H9 (cell line): ENCODE measurements around the gene SCYL3. TPM values are rescaled to one million over a fixed set of nuclear protein-coding genes. Genes with fewer than 3 reads are reported as not detected.
A peak's percentile ranks its signal among the peaks of the same experiment; 100 is the strongest.

Source experiments
- DNase-seq: peaks from one replicate; pipeline ENCODE4 v3.0.0-alpha.2; 2017
- H2AFZ ChIP-seq: one replicate; pipeline ENCODE4 v1.6.1; 2013; ENCODE audit warnings: mild to moderate bottlenecking, low read length, control low read depth, moderate library complexity
- H2AK5ac ChIP-seq: 2 replicates; pipeline ENCODE4 v1.6.1; 2013; ENCODE audit warnings: low read length, control low read depth, mixed read lengths; ENCODE audit not compliant: insufficient read length
- H2BK120ac ChIP-seq: one replicate; pipeline ENCODE4 v1.6.1; 2013; ENCODE audit warnings: low read depth, mild to moderate bottlenecking, low read length, control low read depth, inconsistent platforms; ENCODE audit not compliant: poor library complexity, severe bottlenecking
- H2BK12ac ChIP-seq: 2 replicates; pipeline ENCODE4 v1.6.1; 2013; ENCODE audit warnings: low read length, control low read depth, mixed read lengths, low read depth; ENCODE audit not compliant: insufficient read length
- H2BK15ac ChIP-seq: 2 replicates; pipeline ENCODE4 v1.6.1; 2013; ENCODE audit warnings: low read depth, low read length, control low read depth
- H2BK20ac ChIP-seq: one replicate; pipeline ENCODE4 v1.6.1; 2013; ENCODE audit warnings: low read depth, mild to moderate bottlenecking, low read length, control low read depth, inconsistent platforms; ENCODE audit not compliant: poor library complexity, severe bottlenecking
- H2BK5ac ChIP-seq: 2 replicates; pipeline ENCODE4 v1.6.1; 2013; ENCODE audit warnings: low read length, control low read depth, mixed read lengths; ENCODE audit not compliant: insufficient read length
- H3K14ac ChIP-seq: 2 replicates; pipeline ENCODE4 v1.6.1; 2013; ENCODE audit warnings: low read length, control low read depth; ENCODE audit not compliant: insufficient read depth
- H3K18ac ChIP-seq: 2 replicates; pipeline ENCODE4 v1.6.1; 2013; ENCODE audit warnings: low read depth, mild to moderate bottlenecking, mixed read lengths, low read length, control low read depth; ENCODE audit not compliant: insufficient read length
- H3K23ac ChIP-seq: 2 replicates; pipeline ENCODE4 v1.6.1; 2013; ENCODE audit warnings: low read length, control low read depth, mixed read lengths, low read depth; ENCODE audit not compliant: insufficient read length
- H3K23me2 ChIP-seq: 2 replicates; pipeline ENCODE4 v1.6.1; 2013; ENCODE audit warnings: low read depth, mild to moderate bottlenecking, mixed read lengths, low read length, control low read depth; ENCODE audit not compliant: insufficient read length, poor library complexity, severe bottlenecking
- H3K27ac ChIP-seq: 2 replicates; pipeline ENCODE4 v1.5.1; 2013; ENCODE audit warnings: low read length, control low read depth, mixed read lengths, low read depth; ENCODE audit not compliant: insufficient read length
- H3K27me3 ChIP-seq: 2 replicates; pipeline ENCODE4 v1.6.1; 2013; ENCODE audit warnings: low read length, control low read depth, inconsistent platforms; ENCODE audit not compliant: insufficient read depth
- H3K4ac ChIP-seq: 2 replicates; pipeline ENCODE4 v1.6.1; 2013; ENCODE audit warnings: low read depth, mild to moderate bottlenecking, control low read depth, inconsistent platforms, low read length, moderate library complexity
- H3K4me1 ChIP-seq: 2 replicates; pipeline ENCODE4 v1.6.1; 2013; ENCODE audit warnings: low read length, control low read depth, inconsistent platforms; ENCODE audit not compliant: insufficient read depth
- H3K4me2 ChIP-seq: 2 replicates; pipeline ENCODE4 v1.6.1; 2013; ENCODE audit warnings: low read length, control low read depth, mixed read lengths; ENCODE audit not compliant: insufficient read length, insufficient read depth
- H3K56ac ChIP-seq: 2 replicates; pipeline ENCODE4 v1.6.1; 2013; ENCODE audit warnings: low read depth, mild to moderate bottlenecking, mixed read lengths, low read length, control low read depth; ENCODE audit not compliant: insufficient read length
- H3K79me1 ChIP-seq: 2 replicates; pipeline ENCODE4 v1.6.1; 2013; ENCODE audit warnings: low read depth, mild to moderate bottlenecking, moderate library complexity, low read length, control low read depth, inconsistent platforms; ENCODE audit not compliant: insufficient read depth, poor library complexity, severe bottlenecking
- H3K79me2 ChIP-seq: 2 replicates; pipeline ENCODE4 v1.6.1; 2013; ENCODE audit warnings: low read length, control low read depth, inconsistent platforms; ENCODE audit not compliant: insufficient read depth
- H3K9ac ChIP-seq: 2 replicates; pipeline ENCODE4 v1.6.1; 2013; ENCODE audit warnings: low read length, control low read depth, mixed read lengths; ENCODE audit not compliant: insufficient read length; ENCODE audit errors: extremely low read depth
- H3K9me3 ChIP-seq: one replicate; pipeline ENCODE4 v1.6.1; 2013; ENCODE audit warnings: low read depth, low read length, inconsistent platforms; ENCODE audit not compliant: control insufficient read depth
- H3T11ph ChIP-seq: one replicate; pipeline ENCODE4 v1.6.1; 2013; ENCODE audit warnings: mild to moderate bottlenecking, low read length, control low read depth, inconsistent platforms
- H4K20me1 ChIP-seq: one replicate; pipeline ENCODE4 v1.6.1; 2013; ENCODE audit not compliant: control insufficient read depth, insufficient read length, insufficient read depth
- H4K5ac ChIP-seq: 2 replicates; pipeline ENCODE4 v1.6.1; 2013; ENCODE audit warnings: low read depth, mild to moderate bottlenecking, mixed read lengths, low read length, control low read depth; ENCODE audit not compliant: insufficient read length
- H4K8ac ChIP-seq: replicated peaks from 2 replicates; pipeline ENCODE4 v1.6.1; 2013; ENCODE audit warnings: low read length, control low read depth, mixed read lengths, low read depth; ENCODE audit not compliant: insufficient read length
- H4K91ac ChIP-seq: 2 replicates; pipeline ENCODE4 v1.6.1; 2013; ENCODE audit warnings: low read depth, mild to moderate bottlenecking, moderate library complexity, mixed read lengths, low read length, control low read depth; ENCODE audit not compliant: insufficient read length
- H3K27ac Mint-ChIP-seq, 3 experiments: 2 replicates in 2 of 3; 3 replicates in 1 of 3; pipeline ENCODE4 v1.8.0; 2020 to 2021; ENCODE audit warnings: mixed read lengths in 3 of 3, mild to moderate bottlenecking in 1 of 3, moderate library complexity in 1 of 3
- H3K27me3 Mint-ChIP-seq: 2 replicates; pipeline ENCODE4 v1.8.0; 2021; ENCODE audit warnings: low read depth, mild to moderate bottlenecking, moderate library complexity, mixed read lengths
- H3K36me3 Mint-ChIP-seq, 3 experiments: 2 replicates in 2 of 3; 3 replicates in 1 of 3; pipeline ENCODE4 v1.8.0; 2020 to 2021; ENCODE audit warnings: low read depth in 3 of 3, mixed read lengths in 3 of 3; ENCODE audit not compliant: insufficient read depth in 1 of 3
- H3K4me1 Mint-ChIP-seq, 2 experiments: 2 replicates each; pipeline ENCODE4 v1.8.0; 2020; ENCODE audit warnings: mixed read lengths in 2 of 2
- H3K4me3 Mint-ChIP-seq, 2 experiments: 2 replicates in 1 of 2; 3 replicates in 1 of 2; pipeline ENCODE4 v1.8.0; 2020 to 2021; ENCODE audit warnings: mild to moderate bottlenecking in 2 of 2, mixed read lengths in 2 of 2, moderate library complexity in 1 of 2
- H3K9me3 Mint-ChIP-seq, 2 experiments: 2 replicates in 1 of 2; 3 replicates in 1 of 2; pipeline ENCODE4 v1.8.0; 2020; ENCODE audit warnings: mild to moderate bottlenecking in 2 of 2, mixed read lengths in 2 of 2, moderate library complexity in 1 of 2
- WGBS: extraction: QIAGEN DNeasy Blood & Tissue Kit; methylation state at CpG from one replicate; pipeline ENCODE4 v1.1.7; 2013; ENCODE audit warnings: missing lambda C conversion rate, low lambda C conversion rate, mixed read lengths; ENCODE audit not compliant: insufficient read length; ENCODE audit errors: extremely low coverage; 5-methylcytosine and 5-hydroxymethylcytosine counted together
- total RNA-seq: library from RNA; stranded (reverse); gene quantifications from 2 replicates; pipeline ENCODE4 v1.2.1, GENCODE V29; 2021
- TF ChIP-seq, protein P1 (sequence below): fragments of 200-600 bp; sonication (generic); conservative IDR thresholded peaks from 3 replicates; pipeline ENCODE4 v1.8.0; 2021; ENCODE audit warnings: antibody characterized with exemption, mild to moderate bottlenecking

Gene SCYL3
- total RNA-seq, 1 experiment from 2014 or later = 3.9 TPM

DNA sequence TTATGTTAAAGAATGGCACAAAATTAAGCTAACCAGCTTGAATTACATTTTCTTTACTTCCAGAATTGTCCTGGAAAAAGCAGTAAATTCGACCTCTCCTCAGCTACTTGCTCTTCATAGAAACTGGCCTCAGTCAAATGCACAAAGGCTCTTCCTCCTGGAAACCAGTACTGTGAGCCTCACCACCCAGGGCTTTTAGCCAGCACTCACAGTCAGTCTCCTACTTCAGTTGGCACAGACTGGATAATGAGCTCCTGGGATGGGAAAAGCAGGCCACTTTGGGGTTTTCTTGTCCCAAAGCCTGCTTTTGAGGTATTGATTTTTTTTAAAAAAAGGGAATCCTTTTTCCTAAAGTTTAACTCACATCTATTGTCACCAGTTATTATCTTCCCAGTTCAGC, 40.4 kb downstream of the SCYL3 start:
- H4K8ac ChIP-seq = no peak overlapping the region
- no peaks in the 10 kb centered on the region for H3K79me2 ChIP-seq
- no peaks in the 10 kb centered on the region for H4K20me1 ChIP-seq
- no peak overlapping the region for H2BK15ac ChIP-seq
- no peaks in the 10 kb centered on the region for H3K27me3 ChIP-seq
- H2BK120ac ChIP-seq = no peak overlapping the region
- no peak overlapping the region for H3K56ac ChIP-seq
- H3K9me3 Mint-ChIP-seq = no peaks in the 10 kb centered on the region
- no peak overlapping the region for H3K9ac ChIP-seq
- no peaks in the 10 kb centered on the region for H3K27me3 Mint-ChIP-seq
- no peak overlapping the region for H2BK12ac ChIP-seq
- TF ChIP-seq, protein P1, sequence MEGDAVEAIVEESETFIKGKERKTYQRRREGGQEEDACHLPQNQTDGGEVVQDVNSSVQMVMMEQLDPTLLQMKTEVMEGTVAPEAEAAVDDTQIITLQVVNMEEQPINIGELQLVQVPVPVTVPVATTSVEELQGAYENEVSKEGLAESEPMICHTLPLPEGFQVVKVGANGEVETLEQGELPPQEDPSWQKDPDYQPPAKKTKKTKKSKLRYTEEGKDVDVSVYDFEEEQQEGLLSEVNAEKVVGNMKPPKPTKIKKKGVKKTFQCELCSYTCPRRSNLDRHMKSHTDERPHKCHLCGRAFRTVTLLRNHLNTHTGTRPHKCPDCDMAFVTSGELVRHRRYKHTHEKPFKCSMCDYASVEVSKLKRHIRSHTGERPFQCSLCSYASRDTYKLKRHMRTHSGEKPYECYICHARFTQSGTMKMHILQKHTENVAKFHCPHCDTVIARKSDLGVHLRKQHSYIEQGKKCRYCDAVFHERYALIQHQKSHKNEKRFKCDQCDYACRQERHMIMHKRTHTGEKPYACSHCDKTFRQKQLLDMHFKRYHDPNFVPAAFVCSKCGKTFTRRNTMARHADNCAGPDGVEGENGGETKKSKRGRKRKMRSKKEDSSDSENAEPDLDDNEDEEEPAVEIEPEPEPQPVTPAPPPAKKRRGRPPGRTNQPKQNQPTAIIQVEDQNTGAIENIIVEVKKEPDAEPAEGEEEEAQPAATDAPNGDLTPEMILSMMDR = no peak
- H3K4me3 Mint-ChIP-seq = no peak overlapping the region
- no peak overlapping the region for H3K23ac ChIP-seq
- H2AK5ac ChIP-seq = no peak overlapping the region
- H2BK20ac ChIP-seq = no peak overlapping the region
- 0 out of 7 replicates have a peak overlapping the region, but pooled peaks of 1 of the 3 experiments have one; percentile 73 for H3K27ac Mint-ChIP-seq
- H4K5ac ChIP-seq = no peak overlapping the region
- no peak overlapping the region for H3K27ac ChIP-seq
- no peak overlapping the region for H3K4ac ChIP-seq
- H3K36me3 Mint-ChIP-seq = peaks cover 14 to 69% (median 35%) of the 10 kb centered on the region in 3 experiments; a peak in 6 of 7 replicates
- no peak for DNase-seq
- no peak overlapping the region for H4K91ac ChIP-seq
- H2AFZ ChIP-seq = no peak overlapping the region
- no peak overlapping the region for H3K18ac ChIP-seq
- H3K23me2 ChIP-seq = no peaks in the 10 kb centered on the region
- H3K14ac ChIP-seq = no peak overlapping the region
- H3K4me2 ChIP-seq = no peak overlapping the region
- H3K79me1 ChIP-seq = no peaks in the 10 kb centered on the region
- WGBS = no CpG with 5 or more reads among the region's 1 CpG
- no peak overlapping the region for H2BK5ac ChIP-seq
- no peaks in the 10 kb centered on the region for H3K4me1 ChIP-seq
- no peak overlapping the region for H3T11ph ChIP-seq
- no peaks in the 10 kb centered on the region for H3K4me1 Mint-ChIP-seq
- H3K9me3 ChIP-seq = no peaks in the 10 kb centered on the region
